Spleen (tissue), 11 donors: ENCODE results near the gene EPN1. TPM values are rescaled to one million over a fixed set of nuclear protein-coding genes. Genes with fewer than 3 reads are reported as not detected.

Experiments used
- DNase-seq: peaks from one replicate; pipeline ENCODE4 v3.0.0-alpha.2; 2020
- H3K27ac ChIP-seq, 8 donors: fragments of 200-600 bp; sonication (generic) in 7 of 8; 1 replicate in 4 of 8; 2 replicates in 4 of 8; pipeline versions ENCODE4 v1.5.0 to v1.8.0; 2016 to 2021; ENCODE audit warnings: inconsistent platforms in 4 of 8, mild to moderate bottlenecking in 4 of 8, moderate library complexity in 1 of 8
- H3K27me3 ChIP-seq, 7 donors: fragments of 200-600 bp; sonication (generic) in 6 of 7; replicated peaks in 1 of 7; 1 replicate in 4 of 7; 2 replicates in 3 of 7; pipeline versions ENCODE4 v1.5.0 to v1.8.0; 2016 to 2021; ENCODE audit warnings: inconsistent platforms in 3 of 7, mild to moderate bottlenecking in 1 of 7
- H3K36me3 ChIP-seq, 6 donors: fragments of 200-600 bp; sonication (generic) in 5 of 6; 1 replicate in 4 of 6; 2 replicates in 2 of 6; pipeline versions ENCODE4 v1.5.0 to v1.8.0; 2016 to 2021; ENCODE audit warnings: inconsistent platforms in 2 of 6
- H3K4me1 ChIP-seq, 6 donors: fragments of 200-600 bp; sonication (generic) in 5 of 6; 1 replicate in 3 of 6; 2 replicates in 3 of 6; pipeline versions ENCODE4 v1.5.0 to v1.8.0; 2016 to 2021; ENCODE audit warnings: inconsistent platforms in 3 of 6
- H3K4me3 ChIP-seq, 8 donors: fragments of 200-600 bp; sonication (generic) in 7 of 8; 1 replicate in 4 of 8; 2 replicates in 4 of 8; pipeline versions ENCODE4 v1.5.0 to v1.8.0; 2016 to 2021; ENCODE audit warnings: inconsistent platforms in 4 of 8, mild to moderate bottlenecking in 4 of 8, moderate library complexity in 2 of 8
- H3K9me3 ChIP-seq, 8 donors: fragments of 200-600 bp; sonication (generic) in 7 of 8; 1 replicate in 4 of 8; 2 replicates in 4 of 8; pipeline versions ENCODE4 v1.5.0 to v1.8.0; 2016 to 2021; ENCODE audit warnings: inconsistent platforms in 4 of 8
- POLR2A ChIP-seq, 3 donors: fragments of 450-650 bp; IDR thresholded peaks; one replicate each; pipeline ENCODE4 v1.5.1; 2017; ENCODE audit warnings: antibody characterized with exemption in 3 of 3, mild to moderate bottlenecking in 1 of 3
- POLR2AphosphoS5 ChIP-seq, 3 donors: sonication (generic); formaldehyde crosslinking; IDR thresholded peaks; one replicate each; pipeline ENCODE4 v1.5.1; 2017; ENCODE audit warnings: antibody characterized with exemption in 3 of 3
- WGBS, 5 donors: extraction: QIAGEN DNeasy Blood & Tissue Kit in 3 of 5; methylation state at CpG; one replicate each; pipeline versions ENCODE4 v1.1.5 to v1.1.7; 2013 to 2018; 5-methylcytosine and 5-hydroxymethylcytosine counted together
- intact Hi-C: fragments of 100-400 bp; cut with DNase I; formaldehyde crosslinking; loops from one replicate; pipeline ENCODE4 v1.15.0; 2023; ENCODE audit warnings: low total_unique reads
- polyA plus RNA-seq, 3 donors: library from polyadenylated mRNA; stranded (reverse); fragments of 200-250 nt; gene quantifications; one replicate each; pipeline ENCODE4 v1.2.1, GENCODE V29; 2013
- total RNA-seq, 7 donors: library from RNA; depleted of rRNA in 3 of 7; stranded (reverse); fragments of >200 nt in 3 of 7; fragmentation: NEBNext Ultra II Directional in 4 of 7; extraction: Animal tissue kit (Norgen Biotek cat#: 25700) in 4 of 7; gene quantifications; one replicate each; pipeline versions ENCODE4 v1.1.0 to v1.2.1, GENCODE V29; 2016 to 2021
- TF ChIP-seq, protein P1 (sequence below), 11 experiments: fragments of 200-600 bp in 7 of 11; fragments of 450-650 bp in 4 of 11; sonication (generic) in 4 of 11; IDR thresholded peaks in 8 of 11; conservative IDR thresholded peaks in 3 of 11; 1 replicate in 7 of 11; 2 replicates in 4 of 11; pipeline versions ENCODE4 v1.4.0 to v1.8.0; 2016 to 2021; ENCODE audit warnings: antibody characterized with exemption in 11 of 11, inconsistent platforms in 4 of 11, mild to moderate bottlenecking in 1 of 11
- donor health status: healthy with polysubstance abuse.
- donor health status: DM: no; HTN: no; CAD: no; lungs with moderate emphysema.
- donor health status: DM: no; HTN: no; CAD: no.
- donor health status: Bipolar disorder and iron deficiency.
- donor health status: healthy.
- donor health status: DM: no; HTN: no; CAD: no.
- donor health status: DM: yes; HTN: yes; CAD: no.

Gene EPN1
- total and polyA plus RNA-seq, 10 donors, result 36.8 to 166 (median 113) TPM

GRCh38 chr19:55655648-55656040 is 19.4 kb upstream of the EPN1 start:
- H3K4me1 ChIP-seq, result peaks cover 37 to 76% (median 61%) of the 10 kb centered on the region in 6 donors
- 0 to 1% (median 0%) methylated on average over 19 of the region's 19 CpGs for WGBS, 5 donors

DNA sequence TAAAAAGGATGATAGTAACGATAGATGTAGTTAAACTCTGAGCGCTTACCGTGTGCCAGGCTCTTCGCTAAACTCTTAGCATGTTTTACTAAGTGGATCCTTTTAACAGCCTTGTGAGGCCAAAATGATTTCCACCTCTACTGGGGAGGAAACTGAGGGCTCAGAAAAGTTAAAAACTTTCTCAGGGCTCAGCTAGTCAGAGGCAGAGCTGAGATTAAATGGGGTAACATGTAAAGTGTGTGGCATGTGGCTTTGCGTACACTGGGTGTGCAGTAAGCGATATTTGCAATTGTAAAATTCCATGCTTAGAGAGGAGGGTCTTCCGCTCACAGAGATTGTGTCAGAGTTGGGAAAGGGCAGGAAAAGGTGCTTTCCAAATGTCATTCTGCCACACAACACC is 18.5 kb upstream of the EPN1 start:
- Histone ChIP-seq H3K27ac (peak overlapping the region in 4 of 8 donors; percentile 2 to 100 (median 68)), H3K4me1 (peaks cover 37 to 77% (median 62%) of the 10 kb centered on the region in 6 donors), H3K36me3 (peaks cover 0 to 48% (median 25%) of the 10 kb centered on the region in 6 donors), H3K27me3 (no peaks in the 10 kb centered on the region), H3K9me3 (no peaks in the 10 kb centered on the region), H3K4me3 (peak overlapping the region; percentile 75 to 100 (median 88))
- intact Hi-C loops, result no loop called here
- WGBS, 5 donors, result 47 to 61% (median 50%) methylated on average over 7 of the region's 7 CpGs
- DNase-seq, result no peak
- TF ChIP-seq, protein P1, sequence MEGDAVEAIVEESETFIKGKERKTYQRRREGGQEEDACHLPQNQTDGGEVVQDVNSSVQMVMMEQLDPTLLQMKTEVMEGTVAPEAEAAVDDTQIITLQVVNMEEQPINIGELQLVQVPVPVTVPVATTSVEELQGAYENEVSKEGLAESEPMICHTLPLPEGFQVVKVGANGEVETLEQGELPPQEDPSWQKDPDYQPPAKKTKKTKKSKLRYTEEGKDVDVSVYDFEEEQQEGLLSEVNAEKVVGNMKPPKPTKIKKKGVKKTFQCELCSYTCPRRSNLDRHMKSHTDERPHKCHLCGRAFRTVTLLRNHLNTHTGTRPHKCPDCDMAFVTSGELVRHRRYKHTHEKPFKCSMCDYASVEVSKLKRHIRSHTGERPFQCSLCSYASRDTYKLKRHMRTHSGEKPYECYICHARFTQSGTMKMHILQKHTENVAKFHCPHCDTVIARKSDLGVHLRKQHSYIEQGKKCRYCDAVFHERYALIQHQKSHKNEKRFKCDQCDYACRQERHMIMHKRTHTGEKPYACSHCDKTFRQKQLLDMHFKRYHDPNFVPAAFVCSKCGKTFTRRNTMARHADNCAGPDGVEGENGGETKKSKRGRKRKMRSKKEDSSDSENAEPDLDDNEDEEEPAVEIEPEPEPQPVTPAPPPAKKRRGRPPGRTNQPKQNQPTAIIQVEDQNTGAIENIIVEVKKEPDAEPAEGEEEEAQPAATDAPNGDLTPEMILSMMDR (IDR thresholded peaks at IDR 0.05 in 8 of 11, conservative IDR thresholded peaks at IDR 0.05 in 3 of 11), result no peak

More at GRCh38 chr19:55655648-55656040, 19.4 kb upstream of the EPN1 start:
- Histone ChIP-seq H3K9me3 (no peaks in the 10 kb centered on the region), H3K36me3 (peaks cover 0 to 48% (median 18%) of the 10 kb centered on the region in 6 donors), H3K27ac (peak overlapping the region; percentile 95 to 100 (median 99)), H3K4me3 (peak overlapping the region; percentile 75 to 100 (median 88)), H3K27me3 (no peaks in the 10 kb centered on the region)
- intact Hi-C loops, result no loop called here
- no peak for TF ChIP-seq POLR2A (IDR thresholded peaks at IDR 0.05)
- no peak for DNase-seq

- Histone ChIP-seq H3K9me3 (no peaks in the 10 kb centered on the region), H3K27me3 (no peaks in the 10 kb centered on the region), H3K27ac (peak overlapping the region in 3 of 8 donors; percentile 2 to 40 (median 37)), H3K4me1 (peaks cover 37 to 82% (median 62%) of the 10 kb centered on the region in 6 donors), H3K4me3 (peak overlapping the region; percentile 75 to 100 (median 88)), H3K36me3 (peaks cover 0 to 49% (median 31%) of the 10 kb centered on the region in 6 donors)
- TF ChIP-seq POLR2A (IDR thresholded peaks at IDR 0.05) (no peak), POLR2AphosphoS5 (IDR thresholded peaks at IDR 0.05) (no peak)
- TF ChIP-seq, protein P1 (IDR thresholded peaks at IDR 0.05 in 8 of 11, conservative IDR thresholded peaks at IDR 0.05 in 3 of 11), result no peak
- 36 to 54% (median 41%) methylated on average over 17 to 18 of the region's 18 CpGs for WGBS, 5 donors
- DNase-seq, result no peak
- intact Hi-C loops, result no loop called here
These were observed 17.9 kb upstream of the EPN1 start for GRCh38 chr19:55656988-55657747.

DNA sequence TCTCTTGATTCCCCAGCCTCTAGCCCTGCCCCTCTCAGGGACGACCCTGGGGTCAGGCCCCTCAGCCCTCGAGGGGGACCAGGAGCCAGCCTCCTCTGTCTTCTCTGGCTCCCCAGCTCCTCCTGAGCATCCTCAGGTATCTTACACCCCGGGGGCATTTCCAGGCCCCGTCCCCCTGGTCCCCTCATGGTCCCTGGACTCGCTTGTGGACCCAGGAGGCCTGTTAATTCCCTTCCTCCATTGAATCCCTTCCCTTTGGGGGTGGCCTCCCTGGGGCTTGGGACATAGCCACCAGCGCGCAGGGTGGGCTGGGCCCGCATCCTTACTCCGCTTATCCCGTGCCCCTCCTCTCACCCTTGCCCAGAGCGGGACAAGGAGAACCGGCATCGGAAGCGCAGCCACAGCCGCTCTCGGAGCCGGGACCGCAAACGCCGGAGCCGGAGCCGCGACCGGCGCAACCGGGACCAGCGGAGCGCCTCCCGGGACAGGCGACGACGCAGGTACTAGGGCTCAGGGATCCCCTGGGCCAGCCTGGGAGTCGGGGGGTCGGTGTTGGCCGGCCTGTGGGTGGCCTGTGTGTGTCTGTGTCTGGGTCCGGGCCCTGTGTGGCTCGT is 16.1 kb upstream of the EPN1 start:
- H3K27ac ChIP-seq, result peak overlapping the region in 2 of 8 donors; percentile 40 to 51
- DNase-seq, result no peak
- peak in 1 of 3 donors; percentile 57 for TF ChIP-seq POLR2AphosphoS5 (IDR thresholded peaks at IDR 0.05)
- no peak for TF ChIP-seq POLR2A (IDR thresholded peaks at IDR 0.05)
- TF ChIP-seq, protein P1 (IDR thresholded peaks at IDR 0.05 in 8 of 11, conservative IDR thresholded peaks at IDR 0.05 in 3 of 11), result no peak
- peak overlapping the region in 2 of 8 donors; percentile 84 to 99 for H3K4me3 ChIP-seq
- no peaks in the 10 kb centered on the region for H3K27me3 ChIP-seq
- peaks cover 37 to 84% (median 51%) of the 10 kb centered on the region in 6 donors for H3K4me1 ChIP-seq
- no peaks in the 10 kb centered on the region for H3K9me3 ChIP-seq
- intact Hi-C loops, result no loop called here
- H3K36me3 ChIP-seq, result peaks cover 3 to 59% (median 48%) of the 10 kb centered on the region in 6 donors
- WGBS, 5 donors, result 88 to 95% (median 91%) methylated on average over 33 to 37 of the region's 37 CpGs
